A549 (cell line): ENCODE results near the gene PRRT4.

Source experiments
- CBX2 ChIP-seq: fragments of 200-600 bp; sonication (generic); IDR thresholded peaks from 2 replicates; pipeline ENCODE4 v1.6.1; 2016; ENCODE audit warnings: low read depth, mild to moderate bottlenecking, borderline replicate concordance
- EHF ChIP-seq: fragments of 250-450 bp; sonication (Bioruptor Pico); IDR thresholded peaks from 2 replicates; pipeline ENCODE4 v1.5.0; 2020; ENCODE audit warnings: mild to moderate bottlenecking
- EP300 ChIP-seq, 2 experiments: fragments of >200 bp; sonication (Bioruptor Twin); formaldehyde crosslinking; IDR thresholded peaks; 2 replicates in 1 of 2; 3 replicates in 1 of 2; pipeline ENCODE4 v1.6.1; 2016 to 2017
- MYC ChIP-seq: IDR thresholded peaks from 2 replicates; pipeline ENCODE4 v1.6.1; 2012; ENCODE audit warnings: mild to moderate bottlenecking, inconsistent platforms, low read length, improper control_type of control experiment, borderline replicate concordance
- POLR2A ChIP-seq: IDR thresholded peaks from 2 replicates; pipeline ENCODE4 v1.6.1; 2012; ENCODE audit warnings: mild to moderate bottlenecking, low read length
- TF ChIP-seq, protein P1 (sequence below): fragments of >200 bp; sonication (Bioruptor Twin); formaldehyde crosslinking; IDR thresholded peaks from 3 replicates; pipeline ENCODE4 v1.5.1; 2016
- TF ChIP-seq, protein P2 (sequence below): fragments of 200-600 bp; sonication (generic); IDR thresholded peaks from 2 replicates; pipeline ENCODE4 v1.6.1; 2016; ENCODE audit warnings: antibody characterized with exemption, mild to moderate bottlenecking, moderate library complexity

DNA sequence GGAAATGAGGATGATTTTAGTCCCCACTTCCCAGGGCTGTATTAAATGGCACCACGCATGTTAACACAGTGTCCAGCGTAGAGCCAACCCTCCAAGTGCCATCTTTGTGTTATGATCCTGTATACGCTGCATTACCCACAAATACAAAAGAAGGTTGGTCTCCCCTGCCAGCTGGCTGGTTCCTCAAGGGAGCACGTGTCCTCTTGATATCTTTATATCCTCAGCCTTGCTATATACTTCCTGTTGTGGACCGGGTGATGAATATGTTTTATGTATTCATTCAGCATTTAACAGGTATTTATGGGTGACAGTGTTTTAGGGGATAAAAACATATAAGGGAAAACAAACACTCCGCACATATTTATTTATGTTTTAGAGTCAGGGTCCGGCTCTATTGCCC, 23.2 kb upstream of the PRRT4 start:
- TF ChIP-seq, protein P1, sequence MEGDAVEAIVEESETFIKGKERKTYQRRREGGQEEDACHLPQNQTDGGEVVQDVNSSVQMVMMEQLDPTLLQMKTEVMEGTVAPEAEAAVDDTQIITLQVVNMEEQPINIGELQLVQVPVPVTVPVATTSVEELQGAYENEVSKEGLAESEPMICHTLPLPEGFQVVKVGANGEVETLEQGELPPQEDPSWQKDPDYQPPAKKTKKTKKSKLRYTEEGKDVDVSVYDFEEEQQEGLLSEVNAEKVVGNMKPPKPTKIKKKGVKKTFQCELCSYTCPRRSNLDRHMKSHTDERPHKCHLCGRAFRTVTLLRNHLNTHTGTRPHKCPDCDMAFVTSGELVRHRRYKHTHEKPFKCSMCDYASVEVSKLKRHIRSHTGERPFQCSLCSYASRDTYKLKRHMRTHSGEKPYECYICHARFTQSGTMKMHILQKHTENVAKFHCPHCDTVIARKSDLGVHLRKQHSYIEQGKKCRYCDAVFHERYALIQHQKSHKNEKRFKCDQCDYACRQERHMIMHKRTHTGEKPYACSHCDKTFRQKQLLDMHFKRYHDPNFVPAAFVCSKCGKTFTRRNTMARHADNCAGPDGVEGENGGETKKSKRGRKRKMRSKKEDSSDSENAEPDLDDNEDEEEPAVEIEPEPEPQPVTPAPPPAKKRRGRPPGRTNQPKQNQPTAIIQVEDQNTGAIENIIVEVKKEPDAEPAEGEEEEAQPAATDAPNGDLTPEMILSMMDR = no peak
- TF ChIP-seq, protein P2, sequence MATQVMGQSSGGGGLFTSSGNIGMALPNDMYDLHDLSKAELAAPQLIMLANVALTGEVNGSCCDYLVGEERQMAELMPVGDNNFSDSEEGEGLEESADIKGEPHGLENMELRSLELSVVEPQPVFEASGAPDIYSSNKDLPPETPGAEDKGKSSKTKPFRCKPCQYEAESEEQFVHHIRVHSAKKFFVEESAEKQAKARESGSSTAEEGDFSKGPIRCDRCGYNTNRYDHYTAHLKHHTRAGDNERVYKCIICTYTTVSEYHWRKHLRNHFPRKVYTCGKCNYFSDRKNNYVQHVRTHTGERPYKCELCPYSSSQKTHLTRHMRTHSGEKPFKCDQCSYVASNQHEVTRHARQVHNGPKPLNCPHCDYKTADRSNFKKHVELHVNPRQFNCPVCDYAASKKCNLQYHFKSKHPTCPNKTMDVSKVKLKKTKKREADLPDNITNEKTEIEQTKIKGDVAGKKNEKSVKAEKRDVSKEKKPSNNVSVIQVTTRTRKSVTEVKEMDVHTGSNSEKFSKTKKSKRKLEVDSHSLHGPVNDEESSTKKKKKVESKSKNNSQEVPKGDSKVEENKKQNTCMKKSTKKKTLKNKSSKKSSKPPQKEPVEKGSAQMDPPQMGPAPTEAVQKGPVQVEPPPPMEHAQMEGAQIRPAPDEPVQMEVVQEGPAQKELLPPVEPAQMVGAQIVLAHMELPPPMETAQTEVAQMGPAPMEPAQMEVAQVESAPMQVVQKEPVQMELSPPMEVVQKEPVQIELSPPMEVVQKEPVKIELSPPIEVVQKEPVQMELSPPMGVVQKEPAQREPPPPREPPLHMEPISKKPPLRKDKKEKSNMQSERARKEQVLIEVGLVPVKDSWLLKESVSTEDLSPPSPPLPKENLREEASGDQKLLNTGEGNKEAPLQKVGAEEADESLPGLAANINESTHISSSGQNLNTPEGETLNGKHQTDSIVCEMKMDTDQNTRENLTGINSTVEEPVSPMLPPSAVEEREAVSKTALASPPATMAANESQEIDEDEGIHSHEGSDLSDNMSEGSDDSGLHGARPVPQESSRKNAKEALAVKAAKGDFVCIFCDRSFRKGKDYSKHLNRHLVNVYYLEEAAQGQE = no peak
- no peak for TF ChIP-seq CBX2
- no peak for TF ChIP-seq EP300 (IDR thresholded peaks at IDR 0.05)
- no peak for TF ChIP-seq MYC
- TF ChIP-seq POLR2A = no peak
- no peak for TF ChIP-seq EHF (CRISPR knock-in tag)
